GDM1 (cell line): ENCODE results near the gene CRTC2.
"Not testable (repeated sequence)": the region's sequence is repeated elsewhere in the genome, so short reads cannot be mapped to it uniquely, and the experiment has no call there.

Source experiments
- DNase-seq: peaks from one replicate; lab custom pipeline; 2025; lab: John Stamatoyannopoulos, UW

CRTC2 gene

DNA sequence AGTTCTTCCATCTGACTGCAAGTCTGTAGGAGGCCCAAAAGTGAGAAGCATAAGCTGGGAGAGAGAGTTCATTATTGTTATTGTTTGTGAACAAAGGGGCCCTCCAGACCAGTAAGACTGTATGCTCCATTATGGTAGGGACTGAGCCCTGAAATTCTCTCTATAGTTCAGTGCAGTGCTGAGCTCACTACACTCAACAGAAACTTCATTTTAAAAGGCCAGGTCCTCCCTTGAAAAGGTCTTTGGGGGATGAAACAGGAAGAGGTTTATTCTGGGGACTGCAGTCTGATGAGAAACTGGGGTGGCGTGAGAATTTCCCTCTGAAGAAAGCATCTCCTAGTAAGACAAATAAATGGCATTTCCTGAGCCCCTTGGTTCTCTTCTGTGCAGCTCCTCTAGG, 30.2 kb downstream of the CRTC2 start:
- no peak for DNase-seq

DNA sequence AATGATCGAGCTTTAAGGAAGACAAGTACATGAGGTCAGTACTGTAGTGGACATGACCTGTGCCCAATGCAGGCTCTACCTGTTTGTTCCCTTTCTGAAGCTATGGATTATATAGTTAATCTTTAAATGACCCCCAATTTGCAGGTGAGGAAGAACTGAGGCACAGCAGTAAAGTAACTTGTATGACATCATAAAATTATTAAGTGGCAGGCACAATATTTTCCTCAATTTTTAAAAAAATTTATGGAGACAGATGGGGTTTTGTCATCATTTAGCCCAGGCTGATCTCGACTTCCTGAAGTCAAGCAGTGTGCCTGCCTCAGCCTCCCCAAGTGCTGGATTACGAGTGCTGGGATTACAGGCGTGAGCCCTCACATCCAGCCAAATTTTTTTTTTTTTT, 32.0 kb downstream of the CRTC2 start:
- DNase-seq = no peak

DNA sequence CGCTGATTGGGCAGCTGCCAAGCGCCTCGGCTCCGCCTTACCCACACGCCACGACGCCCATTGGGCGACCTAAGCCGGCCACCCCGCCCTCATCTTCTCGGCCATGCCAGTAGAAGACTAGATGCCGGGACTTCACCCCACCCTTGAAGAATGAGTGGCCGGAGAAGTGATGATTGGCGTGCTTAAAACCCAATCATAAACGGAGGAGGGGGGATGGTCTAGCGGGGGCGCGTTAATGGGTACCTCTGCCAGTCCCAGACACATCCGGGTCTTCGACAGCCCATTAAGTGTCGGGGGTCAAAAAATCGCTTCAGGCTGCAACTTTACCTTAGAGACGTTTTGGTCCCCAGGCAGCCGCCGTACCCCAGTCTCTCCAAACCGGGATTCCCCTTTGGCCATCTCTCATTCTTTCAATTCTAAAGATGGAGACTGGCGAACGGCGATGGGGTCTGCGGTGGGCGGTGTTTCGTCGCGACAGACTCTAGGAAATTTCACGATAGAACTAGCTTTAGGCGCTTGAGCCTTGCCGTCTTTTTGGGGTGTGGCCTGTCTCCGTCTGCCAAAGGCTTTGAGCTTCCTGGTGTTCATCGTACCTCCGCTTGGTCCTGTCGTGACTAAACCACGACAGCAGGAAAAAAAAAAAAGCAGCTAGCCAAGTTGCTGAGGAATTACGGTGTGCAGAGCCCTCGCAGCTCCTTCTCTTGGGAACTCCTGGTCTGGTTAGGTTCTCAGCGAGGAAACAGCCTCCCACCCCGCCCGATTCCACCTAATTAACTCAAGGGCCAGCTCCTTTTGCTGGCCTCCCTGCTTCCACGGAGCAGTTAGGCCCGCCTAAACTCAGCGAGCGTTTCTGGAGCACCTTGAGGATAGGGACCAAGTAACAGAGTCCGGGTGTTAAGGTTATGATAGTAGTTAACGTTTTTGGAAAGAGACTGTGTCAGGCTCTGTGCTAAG, 35.2 kb downstream of the CRTC2 start, which contains the start of gene GATAD2B:
Gene GATAD2B, minus strand, starts transcription at position 1 of the 954 bp plus-strand sequence. CDS start 94,625 bp downstream, outside the sequence.
- peak; percentile 100 for DNase-seq

DNA sequence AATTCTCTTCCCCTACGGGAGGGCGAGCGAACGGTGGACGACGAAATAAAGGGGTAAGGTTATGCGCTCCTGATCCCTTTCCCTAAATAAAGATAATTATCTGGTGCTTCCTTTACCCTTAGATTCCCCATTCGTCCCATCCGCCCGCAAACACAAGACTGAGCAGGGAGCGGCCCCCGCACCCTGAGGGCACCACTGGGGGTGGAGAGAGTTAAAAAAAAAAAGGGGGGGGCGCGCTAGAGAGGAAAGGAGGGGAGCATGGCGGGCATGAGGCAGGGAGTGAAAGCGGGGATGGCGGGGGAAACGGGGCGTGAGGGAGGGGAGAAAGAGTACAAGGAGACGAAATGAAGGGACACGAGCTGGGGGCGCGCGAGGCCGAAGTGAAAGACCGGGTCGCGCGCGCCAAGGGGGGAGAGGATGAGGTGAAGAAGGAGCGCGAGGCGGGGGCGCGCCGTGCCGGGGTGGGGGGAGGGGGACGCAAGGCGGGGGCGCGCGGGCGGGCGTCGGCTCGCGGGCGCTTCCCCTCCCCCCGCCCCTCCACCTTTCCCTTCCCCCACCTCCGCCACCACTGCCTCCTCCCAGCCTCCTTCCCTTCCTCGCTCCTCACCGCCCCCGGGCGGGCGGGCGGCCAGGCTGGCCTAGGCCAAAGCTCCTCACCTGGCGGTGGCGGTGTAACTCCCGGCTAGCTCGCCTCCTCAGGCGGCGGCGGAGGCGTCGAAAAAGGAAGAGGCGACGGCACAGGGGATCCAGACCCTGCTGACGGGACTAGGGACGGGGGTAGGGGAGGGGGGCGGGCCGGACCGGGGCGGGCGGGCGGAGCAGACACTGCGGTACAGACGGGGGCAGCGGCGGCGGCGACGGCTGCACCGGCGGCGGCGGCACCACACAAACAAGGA, 36.1 kb downstream of the CRTC2 start:
- DNase-seq = peak; percentile 59

DNA sequence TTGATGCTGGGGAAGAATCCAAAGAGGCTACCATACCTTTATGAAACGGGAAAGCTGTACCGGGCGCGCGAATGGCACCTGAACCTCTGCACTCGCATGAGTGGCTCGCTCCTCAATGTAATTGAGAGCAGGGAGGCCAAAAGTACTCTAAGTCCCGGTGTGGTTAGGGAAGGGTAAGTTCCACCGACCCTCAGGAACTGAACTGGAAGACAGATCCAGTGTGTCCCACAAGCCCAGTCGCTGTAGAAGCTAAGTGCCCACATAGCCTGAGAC, 36.7 kb downstream of the CRTC2 start:
- no peak for DNase-seq

DNA sequence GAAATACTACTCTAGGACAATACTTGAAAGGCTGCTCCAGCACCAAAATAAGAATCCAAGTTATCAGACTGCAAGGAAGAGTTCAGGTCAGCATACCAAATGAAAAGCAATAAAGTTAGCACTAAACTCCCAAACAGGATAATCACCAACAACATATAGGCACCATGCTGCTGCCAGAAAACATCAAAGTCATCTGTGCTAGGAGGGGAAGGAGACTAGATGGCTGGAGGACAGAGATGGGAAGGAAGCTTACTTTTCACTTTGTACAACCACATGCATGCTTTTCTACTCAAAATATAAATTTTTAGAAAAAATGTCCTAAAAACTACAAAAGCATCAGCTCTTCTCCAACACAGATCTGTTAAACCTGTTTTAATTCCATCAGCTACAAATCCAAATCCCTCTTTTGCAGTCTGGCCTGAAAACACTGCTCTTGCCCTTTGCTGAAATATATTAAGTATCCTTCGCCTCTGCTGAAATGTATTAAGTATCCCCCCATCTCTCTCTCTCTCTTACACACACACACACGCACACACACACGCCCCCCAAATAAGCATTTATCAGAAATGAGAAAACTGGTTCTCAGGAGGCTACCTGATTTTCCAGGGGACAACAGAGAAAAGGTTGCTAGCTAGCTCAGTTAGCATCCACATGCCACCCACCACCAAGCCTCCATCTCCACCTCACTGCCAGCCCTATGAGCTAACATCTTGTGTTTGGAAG, 37.2 kb downstream of the CRTC2 start:
- no peak for DNase-seq

DNA sequence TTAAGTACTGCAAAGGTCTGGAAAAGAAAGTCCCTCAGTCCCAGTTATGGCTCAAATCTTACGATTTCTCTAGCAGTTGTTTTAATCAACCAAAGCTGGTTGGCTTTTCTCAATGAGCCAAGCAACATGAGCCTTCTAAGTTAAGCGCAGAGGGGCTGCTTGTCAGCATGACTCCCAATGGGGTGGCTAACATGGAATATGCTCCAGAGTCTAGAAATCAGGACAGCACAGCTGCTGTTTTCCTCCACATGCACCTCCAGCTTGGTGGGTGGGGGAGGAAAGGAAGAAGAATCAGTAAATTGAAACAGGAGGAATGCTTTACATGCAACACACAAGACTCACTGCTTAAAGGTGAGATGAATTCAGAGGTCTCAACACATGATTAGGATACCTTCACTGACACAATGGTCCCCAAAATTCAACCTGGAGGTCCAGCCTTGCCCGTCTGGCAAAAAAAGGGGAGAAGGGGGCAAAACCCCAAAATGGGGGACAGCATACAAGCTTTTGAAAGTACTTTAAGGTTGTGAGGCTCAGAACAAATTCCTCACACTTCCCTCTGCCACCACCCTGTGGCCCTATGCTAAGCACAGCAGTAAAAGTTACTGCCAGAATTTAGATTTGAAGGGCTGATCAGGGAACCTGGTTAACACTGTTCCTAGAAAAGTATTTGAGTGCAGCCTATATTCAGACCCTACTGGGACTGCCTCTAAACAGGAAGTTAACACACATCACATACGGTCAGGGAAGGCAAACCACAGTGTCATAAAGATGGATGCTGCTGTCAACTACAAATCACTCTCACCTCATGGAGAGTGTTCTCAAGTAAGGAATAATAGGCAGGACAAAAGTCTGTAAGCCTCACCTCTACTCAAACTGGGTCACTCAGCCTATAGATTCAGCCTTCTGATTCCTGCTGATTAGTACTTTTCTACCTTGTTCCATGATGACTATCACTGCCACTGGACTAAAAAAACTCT, 38.2 kb downstream of the CRTC2 start:
- DNase-seq = peak; percentile 43

DNA sequence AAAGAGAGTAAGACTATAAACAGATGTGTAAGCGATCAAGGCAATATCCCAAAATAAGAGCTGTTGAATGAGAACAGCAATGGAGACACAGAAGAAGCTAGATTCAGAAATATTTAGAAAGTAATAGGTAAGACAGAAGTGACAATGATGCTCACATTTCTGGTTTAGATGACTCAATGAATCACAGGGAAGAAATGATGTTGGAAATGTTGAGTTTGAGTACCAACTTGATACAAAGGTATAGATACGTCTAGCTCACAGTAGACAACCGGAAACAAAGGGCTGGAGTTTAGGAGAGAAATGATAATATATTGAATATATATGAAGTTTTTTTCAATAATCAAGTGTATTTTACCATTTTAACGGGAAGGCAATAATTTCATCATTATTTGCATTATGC, 42.1 kb downstream of the CRTC2 start:
- no peak for DNase-seq

DNA sequence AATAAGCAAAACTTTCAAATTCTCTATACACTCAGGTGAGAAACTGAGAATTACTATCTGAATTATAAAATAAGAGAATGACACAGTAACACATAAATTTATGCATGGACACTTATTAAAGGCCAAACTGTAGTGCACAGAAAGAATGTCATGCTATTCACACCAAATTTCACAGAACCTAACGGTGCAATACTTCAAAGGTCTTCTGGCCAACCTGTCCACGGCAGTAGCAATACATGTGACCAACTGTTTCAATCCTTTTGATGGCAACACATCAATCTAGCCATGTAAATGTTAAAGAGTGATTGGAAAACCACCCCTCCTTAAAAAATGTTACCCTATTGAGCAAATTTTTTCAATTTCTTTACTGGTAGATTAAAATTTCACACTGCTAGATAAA, 46.1 kb downstream of the CRTC2 start:
- no peak for DNase-seq

DNA sequence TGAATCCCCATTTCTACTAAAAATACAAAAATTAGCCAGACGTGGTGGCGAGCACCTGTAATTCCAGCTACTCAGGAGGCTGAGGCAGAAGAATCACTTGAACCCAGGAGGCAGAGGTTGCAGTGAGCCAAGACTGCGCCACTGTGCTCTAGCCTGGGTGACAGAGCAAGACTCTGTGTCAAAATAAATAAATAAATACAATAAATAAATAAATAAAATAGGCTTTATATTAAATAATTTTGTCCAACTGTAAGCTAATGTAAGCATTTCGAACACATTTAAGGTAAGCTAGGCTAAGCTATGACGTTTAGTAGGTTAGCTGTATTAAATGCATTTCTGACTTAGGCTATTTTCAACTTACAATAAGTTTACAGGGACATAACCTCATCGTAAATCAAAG, 47.9 kb downstream of the CRTC2 start:
- DNase-seq = not testable (repeated sequence)

DNA sequence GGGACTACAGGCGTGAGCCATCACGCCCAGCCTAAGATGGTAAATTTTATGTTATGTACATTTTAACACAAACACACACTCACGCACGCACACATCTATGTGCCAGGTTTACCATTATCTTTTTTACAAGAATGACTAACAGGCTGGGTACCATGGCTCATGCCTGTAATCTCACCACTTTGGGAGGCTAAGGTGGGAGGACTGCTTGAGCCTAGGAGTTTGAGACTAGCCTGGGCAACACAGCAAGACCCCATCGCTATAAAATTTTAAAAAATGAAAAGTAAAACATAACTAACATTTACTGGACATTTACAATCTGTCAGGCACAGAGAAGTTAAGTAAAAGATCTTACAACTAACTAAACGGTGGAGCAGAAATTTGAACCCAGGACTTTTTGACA, 50.3 kb downstream of the CRTC2 start:
- DNase-seq = no peak

DNA sequence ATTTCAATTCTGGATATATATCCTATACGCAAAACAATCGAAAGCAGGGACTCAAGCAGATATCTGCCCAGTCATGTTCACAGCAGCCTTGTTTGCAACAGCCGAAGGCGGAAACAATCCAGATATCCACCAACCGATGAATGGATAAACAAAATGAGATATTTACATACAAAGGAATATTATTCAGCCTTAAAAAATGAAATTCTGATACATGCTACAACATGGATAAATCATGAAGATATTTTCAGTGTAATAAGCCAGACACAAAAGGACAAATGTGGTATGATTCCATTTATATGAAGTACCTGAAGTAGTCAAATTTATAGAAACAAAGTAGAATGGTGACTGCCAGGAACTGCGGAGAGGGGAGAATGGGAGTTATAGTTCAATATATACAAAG, 51.3 kb downstream of the CRTC2 start:
- DNase-seq = no peak

DNA sequence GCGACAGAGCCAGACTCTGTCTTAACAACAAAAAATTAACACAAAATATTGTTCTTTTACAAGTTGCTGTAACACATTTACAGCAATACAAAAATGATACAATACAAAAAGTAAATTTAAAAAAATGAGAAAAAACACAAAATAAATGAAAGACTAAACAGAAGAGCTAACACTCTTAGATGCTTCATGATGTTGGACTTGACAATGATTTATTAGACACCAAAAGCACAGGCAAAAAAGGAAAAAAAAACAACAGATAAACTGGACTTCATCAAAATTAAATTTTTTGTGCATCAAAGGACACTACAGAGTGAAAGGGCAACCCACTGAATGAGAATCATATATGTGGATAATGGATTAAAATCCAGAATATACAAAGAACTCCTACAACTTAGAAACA, 52.0 kb downstream of the CRTC2 start:
- DNase-seq = no peak

DNA sequence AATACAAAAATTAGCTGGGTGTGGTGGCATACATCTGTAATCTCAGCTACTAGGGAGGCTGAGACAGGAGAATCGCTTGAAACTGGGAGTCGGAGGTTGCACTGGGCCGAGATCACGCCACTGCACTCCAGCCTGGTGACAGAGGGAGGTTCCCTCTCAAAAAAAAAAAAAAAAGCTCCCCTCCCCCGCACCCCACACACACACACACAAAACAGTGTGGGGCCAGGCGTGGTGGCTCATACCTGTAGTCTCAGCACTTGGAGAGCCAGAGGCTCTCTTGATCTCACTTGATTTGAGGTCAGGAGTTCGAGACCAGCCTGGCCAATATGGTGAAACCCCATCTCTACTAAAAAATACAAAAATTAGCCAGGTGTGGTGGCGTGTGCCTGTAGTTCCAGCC, 52.5 kb downstream of the CRTC2 start:
- not testable (repeated sequence) for DNase-seq

DNA sequence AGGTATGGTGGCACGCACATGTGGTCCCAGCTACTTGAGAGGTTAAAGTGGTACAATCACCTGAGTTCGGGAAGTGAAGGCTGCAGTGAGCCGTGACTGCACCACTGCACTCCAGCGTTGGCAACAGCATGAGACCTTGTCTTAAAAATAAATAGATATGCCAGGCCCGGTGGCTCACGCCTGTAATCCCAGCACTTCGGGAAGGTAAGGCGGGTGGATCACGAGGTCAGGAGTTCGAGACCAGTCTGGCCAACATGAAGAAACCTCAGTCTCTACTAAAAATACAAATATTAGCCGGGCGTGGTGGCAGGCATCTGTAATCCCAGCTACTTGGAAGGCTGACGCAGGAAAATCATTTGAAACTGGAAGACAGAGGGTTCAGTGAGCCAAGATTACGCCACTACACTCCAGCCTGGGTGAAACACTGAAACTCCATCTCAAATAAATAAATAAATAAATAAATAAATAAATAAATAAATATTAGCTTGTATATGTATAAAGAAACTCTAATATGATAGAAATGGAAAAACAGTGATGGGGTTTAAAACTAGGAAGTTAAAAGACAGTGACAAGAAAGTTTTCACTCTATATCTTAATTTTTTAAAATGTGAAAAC, 54.5 kb downstream of the CRTC2 start:
- DNase-seq = no peak

DNA sequence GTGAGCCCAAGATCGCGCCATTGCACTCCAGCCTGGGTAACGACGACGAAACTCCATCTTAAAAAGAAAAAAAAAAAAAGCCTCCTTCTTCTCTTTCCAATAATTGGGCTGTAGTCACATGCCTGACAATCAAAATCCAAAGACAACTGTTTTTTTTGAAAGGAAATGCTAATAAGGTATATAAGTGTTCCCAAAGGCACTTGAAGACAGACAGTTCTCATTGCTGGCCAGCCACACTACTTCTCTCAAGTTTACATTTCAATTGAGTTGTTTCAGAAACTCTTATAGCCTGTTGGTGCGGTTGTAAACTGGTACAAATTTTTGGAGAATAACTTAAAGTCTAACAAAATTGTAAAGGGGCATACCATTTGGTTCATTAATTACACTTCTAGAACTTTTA, 58.9 kb downstream of the CRTC2 start:
- no peak for DNase-seq
